Measurements from ENCODE around the gene ENGASE. TPM values are rescaled to one million over a fixed set of nuclear protein-coding genes. Genes with fewer than 3 reads are reported as not detected.

ENGASE gene
- total and polyA plus RNA-seq, 2 experiments from 2014 or later = 9.0 to 27.1 TPM

DNA sequence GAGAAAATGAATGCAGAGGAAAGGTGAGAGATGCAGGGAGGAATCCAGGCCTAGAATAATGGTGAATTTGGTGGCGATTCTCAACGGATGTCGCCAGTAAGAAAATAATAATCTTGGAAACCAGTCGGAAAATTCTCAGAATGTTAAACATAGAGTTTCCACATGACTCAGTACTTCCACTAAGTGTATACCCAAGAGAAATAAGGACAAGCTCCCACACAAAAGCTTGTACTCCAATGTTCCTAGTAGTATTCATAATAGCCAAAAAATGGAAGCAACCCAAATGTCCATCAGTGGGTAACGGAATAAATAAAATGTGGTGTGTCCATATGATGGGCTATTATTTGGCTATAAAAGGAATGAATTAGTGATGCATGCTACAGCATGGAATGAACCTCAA lies 19.4 kb upstream of the ENGASE start:
- Histone ChIP-seq H3F3A (replicated peaks; ENCODE audit: low read depth) (no peaks in the 10 kb centered on the region), H2AFZ (no peak overlapping the region), H3K79me2 (replicated peaks; ENCODE audit: insufficient read depth) (no peaks in the 10 kb centered on the region), H3K4me2 (no peak overlapping the region), H3K27ac (ENCODE audit: low read depth) (no peak overlapping the region), H3K4me1 (ENCODE audit: insufficient read depth) (no peaks in the 10 kb centered on the region), H3K36me3 (ENCODE audit: insufficient read depth) (no peaks in the 10 kb centered on the region), H3K27me3 (ENCODE audit: insufficient read depth) (no peaks in the 10 kb centered on the region), H4K20me1 (replicated peaks; ENCODE audit: insufficient read depth) (no peaks in the 10 kb centered on the region), H3K9me2 (ENCODE audit: insufficient read depth) (no peaks in the 10 kb centered on the region), H3K4me3 (no peak overlapping the region)
- H3K4me1 Mint-ChIP-seq = no peaks in the 10 kb centered on the region
- H3K9me3 Mint-ChIP-seq = peaks cover 27% of the 10 kb centered on the region
- H3K27ac Mint-ChIP-seq = no peak overlapping the region
- H3K4me3 Mint-ChIP-seq = no peak overlapping the region
- no peak for ATAC-seq
- no peak for TF ChIP-seq EZH2 (IDR thresholded peaks at IDR 0.05; ENCODE audit: low read depth, unreplicated experiment)
- TF ChIP-seq CREB1 (CRISPR knock-in tag; IDR thresholded peaks at IDR 0.05; ENCODE audit: low read depth) = no peak
- no peak for TF ChIP-seq JUNB (IDR thresholded peaks at IDR 0.05; ENCODE audit: unreplicated experiment)
- TF ChIP-seq ZNF462 (CRISPR knock-in tag; IDR thresholded peaks at IDR 0.05) = no peak
- TF ChIP-seq EZH2phosphoT487 (IDR thresholded peaks at IDR 0.05; ENCODE audit: unreplicated experiment) = no peak
- TF ChIP-seq NANOG (IDR thresholded peaks at IDR 0.05; ENCODE audit: borderline replicate concordance) = no peak
- TF ChIP-seq, protein P1, sequence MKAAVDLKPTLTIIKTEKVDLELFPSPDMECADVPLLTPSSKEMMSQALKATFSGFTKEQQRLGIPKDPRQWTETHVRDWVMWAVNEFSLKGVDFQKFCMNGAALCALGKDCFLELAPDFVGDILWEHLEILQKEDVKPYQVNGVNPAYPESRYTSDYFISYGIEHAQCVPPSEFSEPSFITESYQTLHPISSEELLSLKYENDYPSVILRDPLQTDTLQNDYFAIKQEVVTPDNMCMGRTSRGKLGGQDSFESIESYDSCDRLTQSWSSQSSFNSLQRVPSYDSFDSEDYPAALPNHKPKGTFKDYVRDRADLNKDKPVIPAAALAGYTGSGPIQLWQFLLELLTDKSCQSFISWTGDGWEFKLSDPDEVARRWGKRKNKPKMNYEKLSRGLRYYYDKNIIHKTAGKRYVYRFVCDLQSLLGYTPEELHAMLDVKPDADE (IDR thresholded peaks at IDR 0.05) = no peak
- TF ChIP-seq STAT1 (IDR thresholded peaks at IDR 0.05; ENCODE audit: unreplicated experiment) = no peak
- TF ChIP-seq, protein P2, sequence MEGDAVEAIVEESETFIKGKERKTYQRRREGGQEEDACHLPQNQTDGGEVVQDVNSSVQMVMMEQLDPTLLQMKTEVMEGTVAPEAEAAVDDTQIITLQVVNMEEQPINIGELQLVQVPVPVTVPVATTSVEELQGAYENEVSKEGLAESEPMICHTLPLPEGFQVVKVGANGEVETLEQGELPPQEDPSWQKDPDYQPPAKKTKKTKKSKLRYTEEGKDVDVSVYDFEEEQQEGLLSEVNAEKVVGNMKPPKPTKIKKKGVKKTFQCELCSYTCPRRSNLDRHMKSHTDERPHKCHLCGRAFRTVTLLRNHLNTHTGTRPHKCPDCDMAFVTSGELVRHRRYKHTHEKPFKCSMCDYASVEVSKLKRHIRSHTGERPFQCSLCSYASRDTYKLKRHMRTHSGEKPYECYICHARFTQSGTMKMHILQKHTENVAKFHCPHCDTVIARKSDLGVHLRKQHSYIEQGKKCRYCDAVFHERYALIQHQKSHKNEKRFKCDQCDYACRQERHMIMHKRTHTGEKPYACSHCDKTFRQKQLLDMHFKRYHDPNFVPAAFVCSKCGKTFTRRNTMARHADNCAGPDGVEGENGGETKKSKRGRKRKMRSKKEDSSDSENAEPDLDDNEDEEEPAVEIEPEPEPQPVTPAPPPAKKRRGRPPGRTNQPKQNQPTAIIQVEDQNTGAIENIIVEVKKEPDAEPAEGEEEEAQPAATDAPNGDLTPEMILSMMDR (conservative IDR thresholded peaks at IDR 0.05; ENCODE audit: low read depth in 2 of 2) = no peak
- DNase-seq (ENCODE audit: low spot score) = no peak
- no peaks in the 10 kb centered on the region; the same call in 2 of the 3 replicates for H3K36me3 Mint-ChIP-seq (ENCODE audit: low read depth)
- peaks cover 9% of the 10 kb centered on the region for H3K27me3 Mint-ChIP-seq (ENCODE audit: insufficient read depth, low read depth, poor library complexity)

All from GM23338 (cell line).